Measurements from ENCODE around the gene LARGE1.

Gene LARGE1

DNA sequence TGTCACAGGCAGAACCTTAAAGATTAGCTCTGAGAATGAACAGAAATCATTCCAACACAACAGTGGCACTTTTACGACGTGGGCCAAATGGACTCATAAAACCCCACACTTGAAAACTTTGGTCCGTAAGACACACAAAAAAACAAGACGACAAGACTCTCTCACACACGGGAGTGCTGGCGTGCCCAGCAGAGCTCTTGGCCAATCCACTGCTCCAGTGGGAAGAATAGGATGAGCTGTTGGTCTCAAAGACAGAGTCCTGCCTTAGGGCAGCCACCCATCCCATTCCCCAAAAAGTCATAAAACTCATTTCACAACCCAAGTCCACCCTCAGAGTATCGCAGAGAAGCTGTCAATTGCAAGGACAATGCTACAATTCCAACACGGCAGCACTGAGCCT, 18.2 kb downstream of the LARGE1 start:
- TF ChIP-seq, protein P1, sequence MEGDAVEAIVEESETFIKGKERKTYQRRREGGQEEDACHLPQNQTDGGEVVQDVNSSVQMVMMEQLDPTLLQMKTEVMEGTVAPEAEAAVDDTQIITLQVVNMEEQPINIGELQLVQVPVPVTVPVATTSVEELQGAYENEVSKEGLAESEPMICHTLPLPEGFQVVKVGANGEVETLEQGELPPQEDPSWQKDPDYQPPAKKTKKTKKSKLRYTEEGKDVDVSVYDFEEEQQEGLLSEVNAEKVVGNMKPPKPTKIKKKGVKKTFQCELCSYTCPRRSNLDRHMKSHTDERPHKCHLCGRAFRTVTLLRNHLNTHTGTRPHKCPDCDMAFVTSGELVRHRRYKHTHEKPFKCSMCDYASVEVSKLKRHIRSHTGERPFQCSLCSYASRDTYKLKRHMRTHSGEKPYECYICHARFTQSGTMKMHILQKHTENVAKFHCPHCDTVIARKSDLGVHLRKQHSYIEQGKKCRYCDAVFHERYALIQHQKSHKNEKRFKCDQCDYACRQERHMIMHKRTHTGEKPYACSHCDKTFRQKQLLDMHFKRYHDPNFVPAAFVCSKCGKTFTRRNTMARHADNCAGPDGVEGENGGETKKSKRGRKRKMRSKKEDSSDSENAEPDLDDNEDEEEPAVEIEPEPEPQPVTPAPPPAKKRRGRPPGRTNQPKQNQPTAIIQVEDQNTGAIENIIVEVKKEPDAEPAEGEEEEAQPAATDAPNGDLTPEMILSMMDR (IDR thresholded peaks at IDR 0.05), result no peak

- TF ChIP-seq, protein P1 (IDR thresholded peaks at IDR 0.05), result no peak
These were observed 22.2 kb downstream of the LARGE1 start for GRCh38 chr22:33898121-33898520.

DNA sequence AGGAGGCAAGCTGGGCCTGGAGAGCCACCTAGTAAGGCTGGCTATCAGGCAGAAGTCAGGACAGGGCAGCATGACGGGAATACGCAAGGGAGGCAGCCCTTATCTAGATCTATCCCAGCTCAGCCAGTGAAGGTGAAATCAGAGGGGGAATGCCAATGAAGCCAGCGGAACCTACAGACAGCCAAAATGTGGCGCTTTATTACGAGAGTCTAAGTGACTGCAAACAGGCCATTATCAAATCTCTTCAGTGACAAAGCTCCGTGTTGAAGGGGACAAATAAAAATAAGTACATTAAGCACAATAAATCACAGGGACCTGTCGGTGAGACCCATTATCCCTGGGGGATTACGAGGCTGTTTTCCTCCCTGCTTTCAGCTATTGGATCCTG, 22.8 kb downstream of the LARGE1 start:
- TF ChIP-seq, protein P1 (IDR thresholded peaks at IDR 0.05), result no peak

DNA sequence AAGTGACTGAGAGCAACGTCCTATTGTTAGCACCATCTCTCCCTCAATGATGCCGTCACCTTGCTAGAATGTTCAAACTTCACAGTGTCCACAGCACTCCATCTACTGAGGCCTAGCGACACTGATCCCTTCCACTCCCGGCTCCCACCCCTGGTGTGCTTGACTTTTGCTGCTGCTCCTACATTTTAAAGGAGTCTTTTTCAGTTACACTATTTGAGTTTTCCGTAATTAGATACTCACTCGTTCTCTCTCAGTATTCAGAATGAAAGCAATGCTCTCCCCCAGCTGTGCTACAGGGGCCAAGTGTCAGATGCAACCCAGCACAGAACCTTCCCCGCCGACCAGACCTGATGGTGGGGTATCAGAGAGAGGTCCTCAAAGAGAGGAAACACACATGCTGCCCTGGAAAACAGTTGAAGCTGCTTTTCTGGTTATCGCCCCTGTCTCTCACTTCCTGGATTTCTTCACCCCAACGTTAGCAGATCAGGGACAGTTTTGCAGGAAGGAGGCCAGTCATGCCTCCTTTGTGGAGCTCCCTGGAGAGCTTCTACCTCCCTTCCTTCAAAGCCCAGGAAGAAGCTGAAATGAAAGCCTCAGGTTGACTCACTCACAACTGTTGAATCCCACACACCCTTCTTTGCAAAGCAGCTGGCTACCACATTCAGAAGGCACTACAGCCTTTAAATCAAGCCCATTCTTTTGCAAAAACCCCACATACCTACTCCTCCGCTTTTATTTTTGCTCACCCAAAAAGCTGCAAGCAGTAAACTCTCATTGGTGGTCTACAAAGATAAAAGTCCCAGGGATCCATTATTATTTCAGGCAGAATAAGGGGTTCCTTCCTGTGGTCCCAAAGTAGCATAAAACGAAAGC, 23.5 kb downstream of the LARGE1 start:
- TF ChIP-seq, protein P1 (IDR thresholded peaks at IDR 0.05), result no peak

GRCh38 chr22:33896154-33896553, 24.1 kb downstream of the LARGE1 start:
- TF ChIP-seq, protein P1 (IDR thresholded peaks at IDR 0.05), result no peak

DNA sequence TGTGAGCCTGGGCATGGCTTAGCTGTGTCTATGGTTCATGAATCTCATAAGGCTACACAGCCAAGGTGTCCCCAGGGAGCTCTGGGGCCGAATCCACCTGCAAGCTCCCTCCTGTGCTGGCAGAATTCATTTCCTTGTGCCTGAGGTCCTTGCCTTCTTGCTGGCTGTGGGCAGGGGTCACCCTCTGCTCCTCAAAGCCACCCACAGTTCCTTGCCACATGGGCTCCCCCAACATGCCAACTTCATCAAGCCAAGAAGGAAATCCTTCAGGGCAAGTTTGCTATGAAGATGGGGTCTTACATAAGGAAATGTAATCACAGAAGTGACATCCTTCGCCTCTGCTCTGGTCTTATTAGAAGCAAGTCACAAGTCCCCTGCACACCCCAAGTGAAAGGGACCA, 24.8 kb downstream of the LARGE1 start:
- TF ChIP-seq, protein P1 (IDR thresholded peaks at IDR 0.05), result no peak

- TF ChIP-seq, protein P1 (IDR thresholded peaks at IDR 0.05), result no peak
These were observed 25.8 kb downstream of the LARGE1 start for GRCh38 chr22:33894515-33894914.
